H1 (cell line): ENCODE results near the gene RCC2. TPM values are rescaled to one million over a fixed set of nuclear protein-coding genes. Genes with fewer than 3 reads are reported as not detected.

ENCODE experiments used
- EGR1 ChIP-seq: IDR thresholded peaks from 2 replicates; pipeline ENCODE4 v1.6.1; 2011; ENCODE audit warnings: low read depth, low read length, borderline replicate concordance
- RFX5 ChIP-seq: IDR thresholded peaks from 2 replicates; pipeline ENCODE4 v1.6.1; 2011; ENCODE audit warnings: low read depth, low read length, improper control_type of control experiment, borderline replicate concordance
- SIX5 ChIP-seq: IDR thresholded peaks from 2 replicates; pipeline ENCODE4 v1.6.1; 2011; ENCODE audit warnings: mild to moderate bottlenecking, low read depth, low read length
- polyA plus RNA-seq, 7 experiments: library from polyadenylated mRNA; depleted of rRNA in 3 of 7; stranded (reverse) in 5 of 7; unstranded in 2 of 7; fragments of >200 nt in 5 of 7; fragments of 200-250 nt in 2 of 7; gene quantifications; 1 replicate in 5 of 7; 2 replicates in 1 of 7; 4 replicates in 1 of 7; pipeline versions ENCODE4 v1.2.1 to v1.2.3, GENCODE V29; 2011 to 2013; ENCODE audit warnings: missing spikeins in 2 of 7, mixed read lengths in 2 of 7
- total RNA-seq: library from RNA; stranded (reverse); fragmentation: NEBNext Ultra II Directional; extraction: Animal tissue kit (Norgen Biotek cat#: 25700); gene quantifications from 2 replicates; pipeline ENCODE4 v1.2.1, GENCODE V29; 2021

Gene RCC2
- total and polyA plus RNA-seq, 2 of the 8 experiments (the other 6 are each of a cell fraction or from before 2014, with no cell fraction given): 229 to 455 TPM

DNA sequence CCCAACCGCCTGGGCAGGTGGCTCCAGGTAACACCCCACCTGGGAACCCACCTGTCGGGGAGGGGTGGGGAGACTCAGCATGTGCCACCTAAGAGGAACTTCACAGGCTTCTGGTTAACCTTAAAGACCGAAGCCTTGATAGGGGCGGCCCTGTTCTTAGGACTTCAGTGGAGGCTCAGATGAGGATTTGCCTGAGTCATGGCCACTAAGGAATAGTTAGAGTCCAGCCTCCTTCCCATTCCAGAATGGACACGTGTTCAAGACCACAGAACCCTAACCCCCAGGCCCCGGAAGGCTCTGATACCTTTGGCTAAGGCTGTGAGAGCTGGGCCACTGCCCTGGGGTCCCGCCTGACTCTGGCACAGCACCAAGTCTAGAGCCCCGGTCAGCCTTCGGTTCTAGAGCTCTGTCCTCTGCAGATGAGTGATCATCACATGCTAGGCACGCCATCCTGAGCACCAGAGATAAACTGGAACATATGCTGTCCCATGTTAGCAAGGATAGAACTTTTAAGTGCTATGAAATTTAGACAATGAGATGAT lies 47.2 kb downstream of the RCC2 start (continued):
- TF ChIP-seq RFX5: no peak
- TF ChIP-seq SIX5: no peak
- TF ChIP-seq EGR1: no peak
